ENCODE data around the gene POGLUT3. TPM values are rescaled to one million over a fixed set of nuclear protein-coding genes. Genes with fewer than 3 reads are reported as not detected.

The POGLUT3 gene, protein sequence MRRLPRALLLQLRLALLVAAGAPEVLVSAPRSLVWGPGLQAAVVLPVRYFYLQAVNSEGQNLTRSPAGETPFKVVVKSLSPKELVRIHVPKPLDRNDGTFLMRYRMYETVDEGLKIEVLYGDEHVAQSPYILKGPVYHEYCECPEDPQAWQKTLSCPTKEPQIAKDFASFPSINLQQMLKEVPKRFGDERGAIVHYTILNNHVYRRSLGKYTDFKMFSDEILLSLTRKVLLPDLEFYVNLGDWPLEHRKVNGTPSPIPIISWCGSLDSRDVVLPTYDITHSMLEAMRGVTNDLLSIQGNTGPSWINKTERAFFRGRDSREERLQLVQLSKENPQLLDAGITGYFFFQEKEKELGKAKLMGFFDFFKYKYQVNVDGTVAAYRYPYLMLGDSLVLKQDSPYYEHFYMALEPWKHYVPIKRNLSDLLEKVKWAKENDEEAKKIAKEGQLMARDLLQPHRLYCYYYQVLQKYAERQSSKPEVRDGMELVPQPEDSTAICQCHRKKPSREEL
- polyA plus RNA-seq = 10 to 100 TPM; 10.4 to 17.1 (median 16.6) TPM

DNA sequence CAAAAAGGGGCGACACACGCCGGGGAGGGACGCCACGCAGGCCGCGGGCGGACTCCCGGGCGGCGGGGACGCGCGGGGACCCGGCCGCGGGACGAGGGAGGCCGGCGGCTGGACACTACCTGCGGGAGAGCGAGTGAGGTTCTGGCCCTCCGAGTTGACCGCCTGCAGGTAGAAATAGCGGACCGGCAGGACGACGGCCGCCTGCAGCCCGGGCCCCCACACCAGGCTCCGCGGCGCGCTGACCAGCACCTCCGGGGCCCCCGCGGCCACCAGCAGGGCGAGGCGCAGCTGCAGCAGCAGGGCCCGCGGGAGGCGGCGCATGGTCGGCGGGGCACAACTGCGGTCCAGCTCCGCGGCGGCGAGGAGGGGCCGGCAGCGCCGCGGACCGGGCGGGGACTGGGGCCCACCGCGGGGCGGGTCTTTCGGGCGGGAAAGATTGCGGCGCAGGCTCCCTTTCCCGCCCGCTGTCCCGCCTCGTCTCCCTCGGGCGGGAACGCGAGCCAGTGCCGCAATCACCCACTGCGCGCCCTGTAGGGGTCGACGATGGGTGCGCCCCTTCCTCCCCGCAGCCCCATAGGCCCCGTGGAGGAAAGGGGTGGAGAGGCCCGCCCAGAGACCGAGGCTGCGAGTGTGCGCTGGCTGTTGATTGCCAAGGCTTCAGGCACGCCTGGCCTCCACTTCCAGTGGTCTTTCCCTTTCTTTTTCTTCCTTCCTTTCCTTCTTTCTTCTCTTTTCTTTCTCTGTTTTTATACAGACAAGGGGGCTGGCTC is at the start of gene POGLUT3:
POGLUT3 (minus strand) TSS at position 339 of the 770 bp plus-strand sequence; CDS start at position 321, 18 bp downstream.
- Mint-ChIP-seq H3K27me3 (ENCODE audit: low read depth in 3 of 3) (peaks cover 7 to 8% (median 7%) of the 10 kb centered on the region in 3 donors), H3K27ac (peak within 1 kb of the TSS; percentile 98 to 100 (median 99)), H3K9me3 (no peaks in the 10 kb centered on the region), H3K4me3 (peak within 1 kb of the TSS; percentile 98 to 100 (median 99)), H3K36me3 (no peaks in the 10 kb centered on the region), H3K4me1 (peaks cover 15 to 33% of the 10 kb centered on the region in 2 donors)
- DNase-seq = peak; percentile 61 to 66 (median 61)

DNA sequence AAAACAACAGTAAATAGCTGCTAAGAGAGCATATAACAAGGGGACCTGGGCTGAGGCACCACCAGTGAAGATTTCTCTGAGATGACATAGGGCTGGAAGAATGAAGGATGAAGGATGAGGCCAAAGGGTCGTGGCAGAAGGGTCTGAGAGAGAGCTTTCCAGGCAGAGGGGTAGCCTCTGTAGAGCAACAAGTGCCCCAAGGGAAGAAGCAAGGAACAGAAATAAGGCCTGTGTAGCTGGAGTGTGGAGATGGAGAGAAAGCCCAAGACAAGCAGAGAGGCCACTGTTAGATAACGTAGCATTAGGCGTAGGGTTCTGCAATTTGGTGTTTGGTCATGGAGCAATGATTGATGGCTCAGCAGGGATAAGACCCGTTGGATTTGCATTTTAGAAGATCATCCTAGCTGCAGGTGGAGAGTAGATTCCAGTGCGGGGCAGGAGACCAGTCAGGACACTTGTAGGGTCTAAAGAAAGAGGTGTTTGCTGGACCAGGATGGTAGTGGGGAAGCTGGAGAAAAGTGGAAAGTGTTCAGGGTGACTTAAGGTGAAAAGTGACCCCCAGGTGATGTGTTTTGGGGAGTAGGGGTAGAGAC is 47.8 kb upstream of the POGLUT3 start:
- DNase-seq = no peak
- no peaks in the 10 kb centered on the region for H3K4me1 Mint-ChIP-seq
- H3K27me3 Mint-ChIP-seq (ENCODE audit: low read depth in 3 of 3) = peaks cover 0 to 2% (median 0%) of the 10 kb centered on the region in 3 donors
- no peak overlapping the region for H3K27ac Mint-ChIP-seq
- H3K9me3 Mint-ChIP-seq = no peaks in the 10 kb centered on the region
- no peaks in the 10 kb centered on the region for H3K36me3 Mint-ChIP-seq
- no peak overlapping the region for H3K4me3 Mint-ChIP-seq

DNA sequence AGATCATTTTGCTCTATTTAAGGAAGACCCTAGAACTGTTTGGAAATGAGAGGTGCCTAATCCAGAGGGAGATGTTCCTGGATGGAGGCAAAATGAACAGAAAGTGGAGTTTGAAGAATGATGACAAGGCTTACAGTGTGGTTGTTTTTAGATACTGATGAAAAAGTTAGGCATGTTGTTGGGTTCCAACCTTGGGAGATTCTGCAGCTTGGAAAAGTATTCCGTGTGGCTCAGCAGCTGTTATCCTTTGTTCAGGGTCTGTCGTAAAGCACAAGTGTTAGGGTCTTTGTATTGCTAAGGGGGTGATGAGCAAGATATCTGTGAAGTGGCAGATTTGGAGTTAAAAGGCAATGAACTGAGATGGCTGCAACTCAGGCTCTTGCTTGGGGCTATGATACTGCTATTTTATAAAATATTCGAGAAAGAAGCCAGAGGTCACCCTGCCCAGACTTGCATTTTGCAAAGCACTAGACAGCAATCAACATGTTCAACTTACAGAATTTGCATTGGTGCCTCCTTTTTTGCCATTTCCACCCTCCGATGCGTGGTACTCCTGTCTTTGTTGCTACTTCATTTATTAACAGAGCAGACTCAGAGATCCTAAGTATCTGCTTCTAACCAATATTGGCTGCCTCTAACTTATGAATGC is 45.3 kb upstream of the POGLUT3 start:
- Mint-ChIP-seq H3K27me3 (ENCODE audit: low read depth in 3 of 3) (peaks cover 0 to 2% (median 0%) of the 10 kb centered on the region in 3 donors), H3K4me1 (peaks cover 3 to 5% of the 10 kb centered on the region in 2 donors), H3K27ac (peak overlapping the region in 1 of 6 donors; percentile 6), H3K36me3 (no peaks in the 10 kb centered on the region), H3K9me3 (no peaks in the 10 kb centered on the region), H3K4me3 (no peak overlapping the region)
- DNase-seq = no peak

DNA sequence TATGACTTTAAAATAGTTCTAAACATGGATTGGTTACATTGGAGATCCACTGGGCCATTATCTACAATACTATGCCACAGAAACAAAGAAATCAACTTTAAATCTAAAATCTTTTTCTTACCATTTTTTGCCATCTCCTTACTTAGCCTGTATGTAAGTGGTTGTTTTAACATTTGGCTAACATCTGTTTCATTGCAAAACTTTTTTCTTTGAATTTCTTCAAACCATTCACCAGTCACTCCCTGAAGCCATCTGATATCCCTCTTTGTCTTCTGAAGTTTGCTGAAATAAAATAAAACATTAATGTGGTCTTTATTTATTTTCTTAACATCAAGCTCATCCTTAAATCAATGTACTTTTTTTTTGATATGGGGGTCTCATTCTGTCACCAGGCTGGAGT is 43.3 kb upstream of the POGLUT3 start:
- DNase-seq = no peak
- peaks cover 2 to 4% (median 2%) of the 10 kb centered on the region in 3 donors for H3K27me3 Mint-ChIP-seq (ENCODE audit: low read depth in 3 of 3)
- H3K4me3 Mint-ChIP-seq = no peak overlapping the region
- H3K27ac Mint-ChIP-seq = peak overlapping the region in 1 of 6 donors; percentile 46
- no peaks in the 10 kb centered on the region for H3K9me3 Mint-ChIP-seq
- H3K36me3 Mint-ChIP-seq = no peaks in the 10 kb centered on the region
- peaks cover 15 to 19% of the 10 kb centered on the region in 2 donors for H3K4me1 Mint-ChIP-seq

DNA sequence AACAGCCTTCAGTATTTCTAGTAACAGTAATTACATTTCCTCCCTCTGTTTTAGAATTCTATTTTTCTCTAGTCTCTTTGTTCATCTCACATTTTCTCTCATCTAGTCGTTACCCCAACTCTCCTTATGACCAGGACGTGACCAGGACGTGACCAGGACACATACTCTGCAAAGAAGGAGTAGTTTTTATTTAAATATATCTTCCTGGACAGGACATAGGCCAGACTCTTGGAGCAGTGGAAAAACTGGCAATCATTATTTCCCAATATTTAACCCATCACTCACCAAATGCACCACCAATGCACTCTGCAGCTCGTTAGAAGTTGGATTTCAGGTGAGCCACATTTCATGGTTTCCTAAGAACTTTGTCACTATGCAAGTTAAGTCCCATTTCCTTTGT is 40.3 kb upstream of the POGLUT3 start:
- no peak for DNase-seq
- H3K27me3 Mint-ChIP-seq (ENCODE audit: low read depth in 3 of 3) = peaks cover 0 to 4% (median 2%) of the 10 kb centered on the region in 3 donors
- H3K36me3 Mint-ChIP-seq = no peaks in the 10 kb centered on the region
- H3K27ac Mint-ChIP-seq = peak overlapping the region; percentile 20 to 95 (median 76)
- H3K9me3 Mint-ChIP-seq = no peaks in the 10 kb centered on the region
- H3K4me1 Mint-ChIP-seq = peaks cover 15 to 19% of the 10 kb centered on the region in 2 donors
- peak overlapping the region; percentile 36 to 85 (median 77) for H3K4me3 Mint-ChIP-seq

DNA sequence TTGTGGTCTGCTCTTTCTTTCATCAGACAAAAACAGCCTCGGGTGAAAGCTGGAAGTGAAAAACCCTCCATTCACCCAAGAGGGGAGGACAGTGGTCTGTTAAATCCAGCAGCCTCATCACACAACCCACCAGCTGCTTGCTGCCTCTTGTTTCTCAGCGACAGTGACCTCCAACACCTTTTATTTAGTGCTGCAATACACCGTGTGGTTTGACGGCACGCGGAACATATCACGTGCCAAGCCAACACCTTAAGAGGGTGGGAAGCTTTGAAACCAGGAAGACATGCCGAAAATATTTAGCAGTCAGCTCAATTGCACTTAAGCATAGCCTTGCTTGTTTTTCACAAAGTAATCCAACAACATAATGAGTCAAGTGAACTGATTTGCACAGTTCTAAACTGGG is 39.8 kb upstream of the POGLUT3 start:
- Mint-ChIP-seq H3K27ac (peak overlapping the region; percentile 69 to 95 (median 82)), H3K4me3 (peak overlapping the region; percentile 75 to 85 (median 77))

DNA sequence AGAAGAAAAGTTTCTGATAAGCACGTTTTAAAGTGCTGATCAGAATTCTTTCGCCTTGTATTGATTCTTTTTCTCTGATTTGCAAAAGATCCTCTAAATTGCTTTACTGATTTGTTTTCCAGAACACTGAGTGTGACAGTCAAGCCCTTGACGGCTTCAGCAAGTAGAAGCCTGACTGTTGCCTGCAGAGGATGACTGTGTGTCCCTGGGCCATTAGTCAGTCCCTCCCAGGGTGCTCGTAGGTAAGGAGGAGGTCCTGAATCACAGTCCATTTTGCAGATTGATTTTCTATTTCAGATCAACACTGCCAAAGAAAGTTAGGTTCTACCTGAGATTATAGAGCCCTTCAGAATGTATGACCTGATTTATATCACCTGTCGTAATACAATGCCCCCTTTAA is 38.6 kb upstream of the POGLUT3 start:
- Mint-ChIP-seq H3K27me3 (ENCODE audit: low read depth in 3 of 3) (peaks cover 0 to 5% (median 2%) of the 10 kb centered on the region in 3 donors), H3K36me3 (no peaks in the 10 kb centered on the region), H3K9me3 (no peaks in the 10 kb centered on the region), H3K27ac (peak overlapping the region in 2 of 6 donors; percentile 7 to 21), H3K4me1 (peaks cover 15 to 19% of the 10 kb centered on the region in 2 donors), H3K4me3 (peak overlapping the region in 1 of 5 donors; percentile 15)
- no peak for DNase-seq

More for the DNA sequence above, 39.8 kb upstream of the POGLUT3 start:
- Mint-ChIP-seq H3K4me1 (peaks cover 15 to 19% of the 10 kb centered on the region in 2 donors), H3K27me3 (ENCODE audit: low read depth in 3 of 3) (peaks cover 0 to 5% (median 2%) of the 10 kb centered on the region in 3 donors), H3K9me3 (no peaks in the 10 kb centered on the region), H3K36me3 (no peaks in the 10 kb centered on the region)
- peak; percentile 73 to 81 (median 79) for DNase-seq

DNA sequence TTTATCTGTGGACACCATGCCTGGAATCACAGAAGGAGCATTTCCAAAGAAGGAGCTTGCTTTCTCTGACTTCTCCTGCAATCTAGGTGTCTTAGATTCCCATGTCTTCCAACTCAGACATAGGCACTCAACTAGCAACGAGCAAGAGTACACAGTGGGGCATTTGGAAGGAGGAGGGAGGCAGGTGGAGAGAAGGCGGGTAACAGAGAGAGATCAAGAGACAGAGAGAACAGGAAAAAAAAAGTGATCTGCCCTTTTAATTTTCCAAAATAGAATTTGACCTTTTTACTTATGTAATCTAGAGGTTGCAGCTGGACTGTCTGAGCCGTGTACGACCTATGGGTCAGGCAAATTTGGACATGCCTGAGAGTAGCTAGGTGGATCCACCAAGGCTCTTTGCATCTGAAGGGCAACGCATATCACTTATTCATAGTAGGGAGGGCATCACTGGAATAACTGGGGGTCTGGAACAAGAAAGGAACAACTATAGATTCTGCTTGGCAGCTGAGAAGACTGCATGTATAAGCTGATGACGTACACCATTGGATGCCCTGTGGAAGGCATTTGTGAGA is 37.3 kb upstream of the POGLUT3 start:
- Mint-ChIP-seq H3K27ac (no peak overlapping the region), H3K4me3 (no peak overlapping the region), H3K36me3 (no peaks in the 10 kb centered on the region), H3K9me3 (no peaks in the 10 kb centered on the region), H3K4me1 (peaks cover 22 to 25% of the 10 kb centered on the region in 2 donors), H3K27me3 (ENCODE audit: low read depth in 3 of 3) (peaks cover 0 to 5% (median 2%) of the 10 kb centered on the region in 3 donors)
- DNase-seq = no peak

DNA sequence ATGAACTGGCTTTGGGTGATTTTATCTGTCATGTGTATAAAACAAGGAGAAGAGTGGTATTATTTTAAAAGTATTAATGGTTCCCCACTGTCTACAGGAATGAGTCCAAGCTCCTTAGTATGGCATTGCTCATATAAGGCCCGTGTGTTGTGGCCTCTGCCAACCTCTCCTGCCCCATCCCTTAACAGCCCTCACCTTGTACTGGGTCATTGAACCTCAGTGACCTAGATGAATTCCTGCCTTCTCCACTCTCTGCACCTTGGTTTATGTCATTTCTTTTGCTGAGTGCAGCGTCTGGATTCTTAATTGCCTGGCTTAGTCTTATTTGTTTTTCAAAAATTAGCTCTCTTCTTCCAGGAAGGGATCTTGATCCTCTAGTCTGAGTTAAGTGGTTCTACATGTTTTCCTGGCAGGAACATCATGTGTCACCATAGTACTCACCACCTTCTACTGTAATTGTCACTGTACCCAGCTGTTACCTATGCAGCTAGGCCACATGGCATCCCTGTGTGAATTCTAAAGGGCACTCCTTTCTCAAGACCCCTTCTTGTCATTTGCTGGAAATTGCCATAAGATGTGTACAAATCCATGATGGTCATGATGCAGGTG is 36.2 kb upstream of the POGLUT3 start:
- H3K27me3 Mint-ChIP-seq (ENCODE audit: low read depth in 3 of 3) = peaks cover 0 to 5% (median 2%) of the 10 kb centered on the region in 3 donors
- no peaks in the 10 kb centered on the region for H3K9me3 Mint-ChIP-seq
- H3K4me1 Mint-ChIP-seq = peaks cover 22 to 25% of the 10 kb centered on the region in 2 donors
- no peak overlapping the region for H3K27ac Mint-ChIP-seq
- no peak for DNase-seq
- no peak overlapping the region for H3K4me3 Mint-ChIP-seq
- no peaks in the 10 kb centered on the region for H3K36me3 Mint-ChIP-seq

DNA sequence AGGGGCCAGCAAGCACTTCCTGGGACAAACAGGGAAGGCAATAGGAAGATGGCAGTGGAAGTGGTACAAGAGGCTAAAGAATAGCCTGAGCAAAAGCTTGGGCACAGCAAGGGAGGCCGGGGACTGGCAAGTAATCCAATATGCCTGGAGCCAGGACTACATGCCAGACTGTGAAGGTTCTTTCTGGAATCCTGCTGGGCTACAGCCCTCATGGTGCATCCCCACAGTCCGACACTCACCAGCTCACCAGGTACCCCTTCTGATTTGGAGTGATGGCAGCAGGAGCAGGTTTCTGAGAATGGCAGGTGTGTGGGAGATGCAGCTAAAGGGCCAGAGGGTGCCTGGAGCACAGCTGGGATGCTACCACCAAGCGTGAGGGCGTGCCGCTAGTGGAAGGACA is 32.2 kb upstream of the POGLUT3 start:
- H3K27ac Mint-ChIP-seq = no peak overlapping the region
- H3K4me3 Mint-ChIP-seq = no peak overlapping the region
- H3K27me3 Mint-ChIP-seq (ENCODE audit: low read depth in 3 of 3) = peaks cover 0 to 2% (median 0%) of the 10 kb centered on the region in 3 donors
- no peaks in the 10 kb centered on the region for H3K36me3 Mint-ChIP-seq
- no peak for DNase-seq
- H3K9me3 Mint-ChIP-seq = no peaks in the 10 kb centered on the region
- H3K4me1 Mint-ChIP-seq = peaks cover 3 to 10% of the 10 kb centered on the region in 2 donors

DNA sequence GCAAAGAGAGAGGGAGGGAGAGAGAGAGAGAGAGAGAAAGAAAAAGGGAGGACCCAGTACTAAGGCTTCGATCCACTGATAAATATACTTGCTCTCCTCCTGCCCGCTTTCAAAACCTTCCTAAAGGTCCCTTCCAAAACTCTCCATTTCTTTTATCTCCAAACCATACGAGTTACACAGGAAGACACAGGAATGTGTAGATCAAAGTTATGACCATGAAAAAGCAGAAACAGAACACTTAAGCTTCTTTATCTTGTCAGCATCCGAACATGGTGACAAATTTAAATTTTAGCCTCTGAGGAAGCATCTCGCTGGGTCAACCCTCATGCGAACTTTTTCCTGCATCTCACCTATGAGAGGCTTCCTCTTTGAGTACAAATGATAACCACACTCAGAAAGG is 29.2 kb upstream of the POGLUT3 start:
- peak overlapping the region in 1 of 6 donors; percentile 22 for H3K27ac Mint-ChIP-seq

DNA sequence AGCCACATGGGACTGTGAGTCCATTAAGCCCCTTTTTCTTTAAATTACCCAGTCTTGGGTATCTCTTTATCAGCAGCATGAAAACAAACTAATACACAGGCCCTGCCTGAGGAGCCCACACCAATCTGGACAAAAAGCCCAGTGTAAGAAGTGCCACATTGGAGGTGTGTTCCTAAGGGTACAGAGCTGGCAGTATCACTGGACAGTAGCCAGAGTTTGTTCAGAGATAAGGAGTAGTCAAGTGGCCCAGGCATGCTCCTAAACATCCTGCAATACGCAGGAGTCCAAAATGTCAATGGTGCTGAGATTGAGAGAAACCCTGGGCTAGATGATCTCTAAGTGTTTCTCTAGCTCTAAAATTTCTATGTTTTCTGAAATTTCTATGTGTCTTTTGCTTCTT is 27.0 kb upstream of the POGLUT3 start:
- Mint-ChIP-seq H3K36me3 (peaks cover 0 to 7% (median 0%) of the 10 kb centered on the region in 3 donors), H3K27me3 (ENCODE audit: low read depth in 3 of 3) (peaks cover 0 to 5% (median 0%) of the 10 kb centered on the region in 3 donors), H3K9me3 (no peaks in the 10 kb centered on the region), H3K4me3 (no peak overlapping the region), H3K4me1 (no peaks in the 10 kb centered on the region), H3K27ac (no peak overlapping the region)
- DNase-seq = no peak

More for the DNA sequence above, 29.2 kb upstream of the POGLUT3 start:
- DNase-seq = no peak
- H3K9me3 Mint-ChIP-seq = no peaks in the 10 kb centered on the region
- H3K27me3 Mint-ChIP-seq (ENCODE audit: low read depth in 3 of 3) = peaks cover 0 to 3% (median 0%) of the 10 kb centered on the region in 3 donors
- H3K4me3 Mint-ChIP-seq = no peak overlapping the region
- peaks cover 0 to 7% (median 0%) of the 10 kb centered on the region in 3 donors for H3K36me3 Mint-ChIP-seq
- peaks cover 3 to 10% of the 10 kb centered on the region in 2 donors for H3K4me1 Mint-ChIP-seq

All from immature natural killer cell (primary cell).